Measurements from ENCODE around the gene KMT2B.

The KMT2B gene

DNA sequence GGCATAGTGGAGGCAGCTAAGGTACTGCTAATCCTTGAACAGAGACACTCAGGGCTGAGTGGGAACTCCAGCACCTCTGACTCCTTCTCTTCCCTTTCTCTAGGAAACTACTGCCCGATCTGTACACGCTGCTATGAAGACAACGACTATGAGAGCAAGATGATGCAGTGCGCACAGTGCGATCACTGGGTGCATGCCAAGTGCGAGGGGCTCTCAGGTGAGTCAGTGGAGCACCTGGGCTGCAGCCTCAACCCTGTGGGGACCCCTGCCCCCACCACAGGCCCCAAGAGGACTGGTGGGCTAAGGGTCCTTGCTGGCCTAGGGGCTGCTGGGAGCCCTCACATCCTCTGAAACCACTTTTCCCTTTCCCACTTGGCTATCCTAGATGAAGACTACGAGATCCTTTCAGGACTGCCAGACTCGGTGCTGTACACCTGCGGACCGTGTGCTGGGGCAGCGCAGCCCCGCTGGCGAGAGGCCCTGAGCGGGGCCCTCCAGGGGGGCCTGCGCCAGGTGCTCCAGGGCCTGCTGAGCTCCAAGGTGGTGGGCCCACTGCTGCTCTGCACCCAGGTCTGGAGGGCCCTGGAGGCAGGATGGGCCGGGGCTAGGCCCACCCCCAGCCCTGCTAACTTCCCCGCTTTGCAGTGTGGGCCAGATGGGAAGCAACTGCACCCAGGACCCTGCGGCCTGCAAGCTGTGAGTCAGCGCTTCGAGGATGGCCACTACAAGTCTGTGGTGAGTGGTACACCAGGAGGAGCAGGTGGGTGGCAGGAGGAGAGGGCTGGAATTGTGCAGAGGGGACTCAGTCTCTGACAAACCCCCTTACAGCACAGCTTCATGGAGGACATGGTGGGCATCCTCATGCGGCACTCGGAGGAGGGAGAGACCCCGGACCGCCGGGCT is 9.5 kb downstream of the KMT2B start:
- H3K27me3 ChIP-seq (ENCODE audit: insufficient read depth, low read length): no peaks in the 10 kb centered on the region
- no peak for TF ChIP-seq EZH2 (IDR thresholded peaks at IDR 0.05; ENCODE audit: borderline replicate concordance, low read length)
- TF ChIP-seq, protein P1, sequence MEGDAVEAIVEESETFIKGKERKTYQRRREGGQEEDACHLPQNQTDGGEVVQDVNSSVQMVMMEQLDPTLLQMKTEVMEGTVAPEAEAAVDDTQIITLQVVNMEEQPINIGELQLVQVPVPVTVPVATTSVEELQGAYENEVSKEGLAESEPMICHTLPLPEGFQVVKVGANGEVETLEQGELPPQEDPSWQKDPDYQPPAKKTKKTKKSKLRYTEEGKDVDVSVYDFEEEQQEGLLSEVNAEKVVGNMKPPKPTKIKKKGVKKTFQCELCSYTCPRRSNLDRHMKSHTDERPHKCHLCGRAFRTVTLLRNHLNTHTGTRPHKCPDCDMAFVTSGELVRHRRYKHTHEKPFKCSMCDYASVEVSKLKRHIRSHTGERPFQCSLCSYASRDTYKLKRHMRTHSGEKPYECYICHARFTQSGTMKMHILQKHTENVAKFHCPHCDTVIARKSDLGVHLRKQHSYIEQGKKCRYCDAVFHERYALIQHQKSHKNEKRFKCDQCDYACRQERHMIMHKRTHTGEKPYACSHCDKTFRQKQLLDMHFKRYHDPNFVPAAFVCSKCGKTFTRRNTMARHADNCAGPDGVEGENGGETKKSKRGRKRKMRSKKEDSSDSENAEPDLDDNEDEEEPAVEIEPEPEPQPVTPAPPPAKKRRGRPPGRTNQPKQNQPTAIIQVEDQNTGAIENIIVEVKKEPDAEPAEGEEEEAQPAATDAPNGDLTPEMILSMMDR (IDR thresholded peaks at IDR 0.05; ENCODE audit: low read length): no peak
- H3K79me2 ChIP-seq (ENCODE audit: insufficient read depth, low read length): no peaks in the 10 kb centered on the region
- H2AFZ ChIP-seq (ENCODE audit: low read length): no peak overlapping the region
- no peaks in the 10 kb centered on the region for H3K4me1 ChIP-seq (ENCODE audit: insufficient read depth, low read length, severe bottlenecking)
- no peaks in the 10 kb centered on the region for H3K9me2 ChIP-seq (ENCODE audit: low read depth, low read length)
- H3K36me3 ChIP-seq (ENCODE audit: insufficient read depth, low read length): peaks cover 96% of the 10 kb centered on the region
- no peak overlapping the region for H3K9ac ChIP-seq (ENCODE audit: low read length)
- H3K9me3 ChIP-seq (ENCODE audit: low read length): no peaks in the 10 kb centered on the region
- H4K20me1 ChIP-seq (ENCODE audit: insufficient read depth, low read length): no peaks in the 10 kb centered on the region
- no peak overlapping the region for H3K4me3 ChIP-seq (ENCODE audit: low read depth, low read length, poor library complexity, severe bottlenecking)
- no peak overlapping the region for H3K4me2 ChIP-seq (ENCODE audit: low read length)
- H3K27ac ChIP-seq (ENCODE audit: low read depth, low read length, poor library complexity, severe bottlenecking): no peak overlapping the region
- H3F3A ChIP-seq (ENCODE audit: insufficient read depth, low read length): no peaks in the 10 kb centered on the region

DNA sequence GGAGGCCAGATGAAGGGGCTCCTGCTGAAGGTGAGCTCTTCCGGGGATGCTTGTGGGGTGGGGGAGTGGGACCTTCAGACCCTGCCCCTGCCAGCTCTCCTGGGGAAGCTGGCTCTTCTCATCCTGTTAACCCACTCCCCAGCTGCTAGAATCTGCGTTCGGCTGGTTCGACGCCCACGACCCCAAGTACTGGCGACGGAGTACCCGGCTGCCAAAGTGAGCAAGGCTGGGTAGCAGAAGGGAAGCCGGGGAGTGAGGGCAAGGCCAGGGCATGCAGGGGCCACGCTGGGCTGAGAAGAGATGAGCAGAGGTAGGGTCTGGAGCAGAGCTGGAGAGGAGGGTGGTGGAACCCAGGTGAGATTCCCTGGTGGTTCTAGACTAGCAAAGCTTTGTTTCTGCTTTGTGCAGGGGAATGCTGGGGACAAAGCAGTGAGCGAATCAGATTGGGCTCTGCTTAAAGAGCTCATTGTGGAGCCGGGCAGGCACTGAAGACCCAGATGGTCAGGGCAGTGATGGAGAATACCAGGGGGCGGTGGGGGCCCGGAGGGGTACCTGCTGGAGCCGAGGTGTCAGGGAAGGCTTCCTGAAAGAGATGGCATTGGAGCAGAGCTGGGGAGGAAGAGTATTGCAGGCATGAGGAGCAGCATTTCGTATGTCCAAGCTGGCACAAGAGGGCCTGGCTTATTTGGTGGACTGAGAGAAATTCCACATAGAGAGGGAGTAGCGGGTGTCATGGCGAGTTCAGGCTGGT is 10.3 kb downstream of the KMT2B start:
- H2AFZ ChIP-seq (ENCODE audit: low read length): no peak overlapping the region
- no peaks in the 10 kb centered on the region for H3F3A ChIP-seq (ENCODE audit: insufficient read depth, low read length)
- no peak overlapping the region for H3K4me2 ChIP-seq (ENCODE audit: low read length)
- no peak overlapping the region for H3K27ac ChIP-seq (ENCODE audit: low read depth, low read length, poor library complexity, severe bottlenecking)
- H3K79me2 ChIP-seq (ENCODE audit: insufficient read depth, low read length): no peaks in the 10 kb centered on the region
- no peaks in the 10 kb centered on the region for H3K27me3 ChIP-seq (ENCODE audit: insufficient read depth, low read length)
- TF ChIP-seq, protein P1 (IDR thresholded peaks at IDR 0.05; ENCODE audit: low read length): no peak
- TF ChIP-seq EZH2 (IDR thresholded peaks at IDR 0.05; ENCODE audit: borderline replicate concordance, low read length): no peak
- H3K9me2 ChIP-seq (ENCODE audit: low read depth, low read length): no peaks in the 10 kb centered on the region
- H3K4me3 ChIP-seq (ENCODE audit: low read depth, low read length, poor library complexity, severe bottlenecking): no peak overlapping the region
- H3K36me3 ChIP-seq (ENCODE audit: insufficient read depth, low read length): peaks cover 94% of the 10 kb centered on the region
- H4K20me1 ChIP-seq (ENCODE audit: insufficient read depth, low read length): no peaks in the 10 kb centered on the region
- H3K9me3 ChIP-seq (ENCODE audit: low read length): no peaks in the 10 kb centered on the region
- H3K9ac ChIP-seq (ENCODE audit: low read length): no peak overlapping the region
- H3K4me1 ChIP-seq (ENCODE audit: insufficient read depth, low read length, severe bottlenecking): no peaks in the 10 kb centered on the region

DNA sequence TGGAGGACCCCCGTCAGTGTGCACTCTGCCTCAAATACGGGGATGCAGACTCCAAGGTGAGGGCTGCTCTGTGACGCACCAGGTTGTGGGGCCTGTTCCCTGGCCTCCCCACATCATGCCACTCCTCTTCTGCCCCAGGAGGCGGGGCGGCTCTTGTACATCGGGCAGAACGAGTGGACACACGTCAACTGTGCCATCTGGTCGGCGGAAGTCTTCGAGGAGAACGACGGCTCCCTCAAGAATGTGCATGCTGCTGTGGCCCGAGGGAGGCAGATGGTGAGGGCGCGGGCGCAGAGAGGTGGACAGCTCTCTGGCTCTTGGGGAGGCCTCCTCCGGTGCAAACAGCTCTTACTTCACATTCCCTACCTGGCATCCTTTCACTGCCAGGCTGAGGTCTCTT is 11.2 kb downstream of the KMT2B start:
- Histone ChIP-seq H3K79me2 (ENCODE audit: insufficient read depth, low read length) (no peaks in the 10 kb centered on the region), H3K36me3 (ENCODE audit: insufficient read depth, low read length) (peaks cover 93% of the 10 kb centered on the region), H2AFZ (ENCODE audit: low read length) (no peak overlapping the region), H3K27ac (ENCODE audit: low read depth, low read length, poor library complexity, severe bottlenecking) (no peak overlapping the region), H3K9me3 (ENCODE audit: low read length) (no peaks in the 10 kb centered on the region), H3K27me3 (ENCODE audit: insufficient read depth, low read length) (no peaks in the 10 kb centered on the region), H4K20me1 (ENCODE audit: insufficient read depth, low read length) (no peaks in the 10 kb centered on the region), H3K9ac (ENCODE audit: low read length) (no peak overlapping the region), H3K4me2 (ENCODE audit: low read length) (no peak overlapping the region), H3K9me2 (ENCODE audit: low read depth, low read length) (no peaks in the 10 kb centered on the region), H3F3A (ENCODE audit: insufficient read depth, low read length) (no peaks in the 10 kb centered on the region), H3K4me3 (ENCODE audit: low read depth, low read length, poor library complexity, severe bottlenecking) (no peak overlapping the region), H3K4me1 (ENCODE audit: insufficient read depth, low read length, severe bottlenecking) (no peaks in the 10 kb centered on the region)
- TF ChIP-seq EZH2 (IDR thresholded peaks at IDR 0.05; ENCODE audit: borderline replicate concordance, low read length): no peak
- TF ChIP-seq, protein P1 (IDR thresholded peaks at IDR 0.05; ENCODE audit: low read length): no peak

Measured in OCI-LY1 (cell line).